ENCODE data around the gene TUFT1.

Gene TUFT1

DNA sequence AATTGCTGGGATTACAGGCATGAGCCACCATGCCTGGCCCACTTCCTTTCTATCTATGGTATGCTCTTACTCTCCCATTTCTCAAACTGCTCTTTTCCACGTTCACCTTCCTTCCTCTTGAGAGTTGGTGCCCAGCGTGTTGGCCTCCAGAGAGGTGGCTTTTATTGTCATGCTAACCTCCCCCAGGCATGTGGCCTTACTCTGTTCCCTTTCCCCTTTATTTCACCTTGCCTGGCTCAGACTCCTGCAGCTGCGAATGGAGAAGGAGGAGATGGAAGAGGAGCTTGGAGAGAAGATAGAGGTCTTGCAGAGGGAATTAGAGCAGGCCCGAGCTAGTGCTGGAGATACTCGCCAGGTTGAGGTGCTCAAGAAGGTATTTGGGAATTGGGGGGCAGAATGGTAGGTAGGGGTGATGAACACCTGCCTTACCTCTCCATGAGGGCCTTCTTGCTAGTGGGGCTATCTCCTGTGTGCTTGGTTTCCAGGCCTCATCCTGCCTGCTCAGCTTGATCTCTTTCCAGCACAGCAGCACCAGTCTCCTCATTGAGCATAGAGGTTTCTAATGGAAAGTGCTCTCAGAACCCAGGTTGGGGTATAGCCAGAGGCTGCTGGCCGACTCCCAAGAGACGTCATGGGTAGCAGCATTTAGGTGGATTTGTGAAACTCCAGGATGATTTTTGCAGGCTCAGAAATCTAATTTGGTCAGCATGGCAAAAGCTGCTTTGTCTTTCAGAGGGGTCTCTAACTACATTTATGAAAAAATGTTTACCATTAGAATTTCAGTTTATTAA lies 13.2 kb upstream of the TUFT1 start:
- Histone ChIP-seq H3K4me1 (ENCODE audit: control insufficient read depth, low read depth, low read length) (peaks cover 7% of the 10 kb centered on the region), H3K27ac (ENCODE audit: low read length) (no peak overlapping the region), H3K9me3 (ENCODE audit: control insufficient read depth, low read depth, low read length) (no peaks in the 10 kb centered on the region), H3K9ac (ENCODE audit: low read length) (no peak overlapping the region), H3K27me3 (ENCODE audit: control insufficient read depth, insufficient read depth, low read length) (no peaks in the 10 kb centered on the region), H3K4me3 (ENCODE audit: low read length) (no peak overlapping the region), H3K36me3 (ENCODE audit: control insufficient read depth, low read depth, low read length) (peaks cover 58% of the 10 kb centered on the region)

DNA sequence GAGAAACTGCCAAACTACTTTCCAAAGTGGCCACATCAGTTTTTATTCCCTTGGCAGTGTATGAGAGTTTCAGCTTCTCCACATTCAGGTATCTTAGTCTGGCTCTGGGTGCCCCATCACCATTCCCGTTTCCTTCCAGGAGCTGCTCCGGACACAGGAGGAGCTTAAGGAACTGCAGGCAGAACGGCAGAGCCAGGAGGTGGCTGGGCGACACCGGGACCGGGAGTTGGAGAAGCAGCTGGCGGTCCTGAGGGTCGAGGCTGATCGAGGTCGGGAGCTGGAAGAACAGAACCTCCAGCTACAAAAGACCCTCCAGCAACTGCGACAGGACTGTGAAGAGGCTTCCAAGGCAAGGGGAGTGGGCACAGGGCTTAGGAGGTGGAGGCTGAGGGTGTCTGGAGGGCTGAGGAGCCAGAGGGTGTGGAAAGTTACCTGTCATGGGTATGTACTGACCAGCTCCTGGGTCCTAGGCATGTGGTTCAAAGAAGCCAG lies 10.9 kb upstream of the TUFT1 start:
- Histone ChIP-seq H3K9me3 (ENCODE audit: control insufficient read depth, low read depth, low read length) (no peaks in the 10 kb centered on the region), H3K4me1 (ENCODE audit: control insufficient read depth, low read depth, low read length) (peaks cover 7% of the 10 kb centered on the region), H3K36me3 (ENCODE audit: control insufficient read depth, low read depth, low read length) (peaks cover 55% of the 10 kb centered on the region), H3K9ac (ENCODE audit: low read length) (no peak overlapping the region), H3K4me3 (ENCODE audit: low read length) (no peak overlapping the region), H3K27ac (ENCODE audit: low read length) (no peak overlapping the region), H3K27me3 (ENCODE audit: control insufficient read depth, insufficient read depth, low read length) (no peaks in the 10 kb centered on the region)

DNA sequence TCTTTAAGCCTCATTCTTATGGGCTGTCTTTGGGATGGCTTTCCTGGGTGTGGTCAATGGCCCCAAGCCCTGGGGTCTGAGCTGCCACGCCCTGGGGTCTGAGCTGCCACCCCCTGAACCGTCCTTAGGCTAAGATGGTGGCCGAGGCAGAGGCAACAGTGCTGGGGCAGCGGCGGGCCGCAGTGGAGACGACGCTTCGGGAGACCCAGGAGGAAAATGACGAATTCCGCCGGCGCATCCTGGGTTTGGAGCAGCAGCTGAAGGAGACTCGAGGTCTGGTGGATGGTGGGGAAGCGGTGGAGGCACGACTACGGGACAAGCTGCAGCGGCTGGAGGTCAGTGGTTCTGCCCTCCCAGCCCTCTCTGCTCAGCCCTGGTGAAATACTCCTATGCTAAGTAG lies 10.3 kb upstream of the TUFT1 start:
- Histone ChIP-seq H3K27ac (ENCODE audit: low read length) (no peak overlapping the region), H3K9me3 (ENCODE audit: control insufficient read depth, low read depth, low read length) (no peaks in the 10 kb centered on the region), H3K36me3 (ENCODE audit: control insufficient read depth, low read depth, low read length) (peaks cover 55% of the 10 kb centered on the region), H3K27me3 (ENCODE audit: control insufficient read depth, insufficient read depth, low read length) (no peaks in the 10 kb centered on the region), H3K4me3 (ENCODE audit: low read length) (no peak overlapping the region), H3K9ac (ENCODE audit: low read length) (no peak overlapping the region), H3K4me1 (ENCODE audit: control insufficient read depth, low read depth, low read length) (peaks cover 7% of the 10 kb centered on the region)

DNA sequence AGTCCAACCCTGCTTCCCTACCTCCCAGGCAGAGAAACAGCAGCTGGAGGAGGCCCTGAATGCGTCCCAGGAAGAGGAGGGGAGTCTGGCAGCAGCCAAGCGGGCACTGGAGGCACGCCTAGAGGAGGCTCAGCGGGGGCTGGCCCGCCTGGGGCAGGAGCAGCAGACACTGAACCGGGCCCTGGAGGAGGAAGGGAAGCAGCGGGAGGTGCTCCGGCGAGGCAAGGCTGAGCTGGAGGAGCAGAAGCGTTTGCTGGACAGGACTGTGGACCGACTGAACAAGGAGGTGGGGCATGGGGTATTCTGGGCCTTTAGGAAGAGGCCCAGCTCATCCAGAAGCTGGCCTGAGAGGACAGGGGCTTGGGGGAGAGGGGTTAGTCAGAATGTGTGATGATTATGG lies 9.6 kb upstream of the TUFT1 start:
- Histone ChIP-seq H3K36me3 (ENCODE audit: control insufficient read depth, low read depth, low read length) (peaks cover 59% of the 10 kb centered on the region), H3K9me3 (ENCODE audit: control insufficient read depth, low read depth, low read length) (no peaks in the 10 kb centered on the region), H3K4me3 (ENCODE audit: low read length) (no peak overlapping the region), H3K27ac (ENCODE audit: low read length) (no peak overlapping the region), H3K9ac (ENCODE audit: low read length) (no peak overlapping the region), H3K27me3 (ENCODE audit: control insufficient read depth, insufficient read depth, low read length) (no peaks in the 10 kb centered on the region), H3K4me1 (ENCODE audit: control insufficient read depth, low read depth, low read length) (peaks cover 7% of the 10 kb centered on the region)

DNA sequence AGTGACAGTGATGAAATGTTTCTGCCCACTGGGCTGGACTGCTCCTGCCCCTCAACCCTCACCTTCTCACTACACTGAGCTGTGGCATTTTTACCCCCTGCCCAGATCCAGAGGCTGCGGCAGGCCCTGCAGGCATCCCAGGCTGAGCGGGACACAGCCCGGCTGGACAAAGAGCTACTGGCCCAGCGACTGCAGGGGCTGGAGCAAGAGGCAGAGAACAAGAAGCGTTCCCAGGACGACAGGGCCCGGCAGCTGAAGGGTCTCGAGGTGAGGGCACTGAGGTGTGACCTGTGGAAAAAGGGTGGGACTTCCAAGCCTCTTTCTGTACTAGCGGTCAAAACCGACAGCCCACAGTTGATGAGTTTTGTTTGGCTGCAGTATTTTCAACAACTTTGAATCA lies 6.2 kb upstream of the TUFT1 start:
- Histone ChIP-seq H3K27me3 (ENCODE audit: control insufficient read depth, insufficient read depth, low read length) (no peaks in the 10 kb centered on the region), H3K9ac (ENCODE audit: low read length) (no peak overlapping the region), H3K4me3 (ENCODE audit: low read length) (no peak overlapping the region), H3K27ac (ENCODE audit: low read length) (no peak overlapping the region), H3K36me3 (ENCODE audit: control insufficient read depth, low read depth, low read length) (peaks cover 70% of the 10 kb centered on the region), H3K9me3 (ENCODE audit: control insufficient read depth, low read depth, low read length) (no peaks in the 10 kb centered on the region), H3K4me1 (ENCODE audit: control insufficient read depth, low read depth, low read length) (no peaks in the 10 kb centered on the region)

DNA sequence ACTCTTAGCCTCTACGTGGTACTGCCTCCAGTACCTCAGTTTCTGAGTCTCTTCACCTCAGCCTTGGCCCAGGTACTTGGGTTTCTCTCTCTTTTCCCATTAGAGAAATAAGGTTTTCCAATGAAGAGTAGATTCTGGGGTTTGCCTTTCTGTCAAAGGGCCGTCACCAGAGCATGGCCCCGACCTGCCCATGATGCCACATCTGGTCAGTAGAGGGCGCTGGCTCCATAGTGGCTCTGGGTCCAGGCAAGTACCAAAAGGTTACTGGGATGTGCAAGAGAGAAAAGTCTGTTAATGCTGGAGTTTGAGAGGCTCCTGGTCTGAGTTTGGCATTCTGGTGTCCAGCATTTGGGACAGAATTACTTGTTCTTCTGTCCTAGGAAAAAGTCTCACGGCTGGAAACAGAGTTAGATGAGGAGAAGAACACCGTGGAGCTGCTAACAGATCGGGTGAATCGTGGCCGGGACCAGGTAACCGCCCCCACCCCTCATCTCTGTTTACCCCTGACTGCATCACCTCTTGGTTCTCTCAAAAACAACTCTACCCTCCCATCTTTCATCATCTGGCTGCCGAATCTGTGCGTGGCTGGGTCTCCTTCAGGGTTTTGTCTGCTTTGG lies 5.3 kb upstream of the TUFT1 start:
- Histone ChIP-seq H3K27me3 (ENCODE audit: control insufficient read depth, insufficient read depth, low read length) (no peaks in the 10 kb centered on the region), H3K27ac (ENCODE audit: low read length) (no peak overlapping the region), H3K36me3 (ENCODE audit: control insufficient read depth, low read depth, low read length) (peaks cover 61% of the 10 kb centered on the region), H3K4me1 (ENCODE audit: control insufficient read depth, low read depth, low read length) (peaks cover 7% of the 10 kb centered on the region), H3K9ac (ENCODE audit: low read length) (no peak overlapping the region), H3K9me3 (ENCODE audit: control insufficient read depth, low read depth, low read length) (no peaks in the 10 kb centered on the region), H3K4me3 (ENCODE audit: low read length) (no peak overlapping the region)

DNA sequence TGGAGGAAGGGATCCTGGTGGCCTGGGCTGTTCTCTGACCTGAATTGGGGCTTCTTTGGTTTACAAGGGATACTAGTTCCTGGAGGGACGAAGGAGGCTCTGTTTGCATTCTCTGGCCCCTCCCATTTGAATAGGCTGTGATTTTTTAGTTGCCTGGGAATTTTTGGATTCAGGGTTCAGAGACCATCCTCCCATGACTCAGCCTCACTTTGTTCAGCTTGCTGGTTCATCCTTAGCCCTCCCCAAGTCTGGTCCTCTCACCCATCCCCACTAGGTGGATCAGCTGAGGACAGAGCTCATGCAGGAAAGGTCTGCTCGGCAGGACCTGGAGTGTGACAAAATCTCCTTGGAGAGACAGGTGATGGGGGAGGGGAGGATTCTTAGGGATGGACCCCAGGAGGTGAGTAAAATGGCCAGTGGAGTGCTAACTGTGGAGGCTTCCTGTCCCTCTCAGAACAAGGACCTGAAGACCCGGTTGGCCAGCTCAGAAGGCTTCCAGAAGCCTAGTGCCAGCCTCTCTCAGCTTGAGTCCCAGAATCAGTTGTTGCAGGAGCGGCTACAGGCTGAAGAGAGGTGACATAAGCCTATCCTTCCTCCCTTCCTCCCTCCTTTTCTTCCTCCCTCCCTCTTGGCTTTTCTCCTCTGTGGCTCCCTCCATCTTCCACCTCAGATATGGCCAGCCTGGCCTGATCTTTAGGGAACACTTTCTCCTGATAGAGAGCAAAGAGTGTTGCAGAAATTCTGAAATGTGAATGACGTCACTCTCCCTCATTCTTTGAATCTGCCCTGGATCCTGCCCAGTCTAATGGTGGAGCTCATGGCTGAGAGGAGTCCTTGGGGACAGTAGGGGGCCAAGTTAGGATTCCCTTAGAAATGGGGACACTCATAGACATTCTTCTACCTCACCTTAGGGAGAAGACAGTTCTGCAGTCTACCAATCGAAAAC lies 4.5 kb upstream of the TUFT1 start:
- Histone ChIP-seq H3K27me3 (ENCODE audit: control insufficient read depth, insufficient read depth, low read length) (no peaks in the 10 kb centered on the region), H3K36me3 (ENCODE audit: control insufficient read depth, low read depth, low read length) (peaks cover 53% of the 10 kb centered on the region), H3K9ac (ENCODE audit: low read length) (no peak overlapping the region), H3K27ac (ENCODE audit: low read length) (no peak overlapping the region), H3K4me3 (ENCODE audit: low read length) (no peak overlapping the region), H3K4me1 (ENCODE audit: control insufficient read depth, low read depth, low read length) (peaks cover 8% of the 10 kb centered on the region), H3K9me3 (ENCODE audit: control insufficient read depth, low read depth, low read length) (no peaks in the 10 kb centered on the region)

DNA sequence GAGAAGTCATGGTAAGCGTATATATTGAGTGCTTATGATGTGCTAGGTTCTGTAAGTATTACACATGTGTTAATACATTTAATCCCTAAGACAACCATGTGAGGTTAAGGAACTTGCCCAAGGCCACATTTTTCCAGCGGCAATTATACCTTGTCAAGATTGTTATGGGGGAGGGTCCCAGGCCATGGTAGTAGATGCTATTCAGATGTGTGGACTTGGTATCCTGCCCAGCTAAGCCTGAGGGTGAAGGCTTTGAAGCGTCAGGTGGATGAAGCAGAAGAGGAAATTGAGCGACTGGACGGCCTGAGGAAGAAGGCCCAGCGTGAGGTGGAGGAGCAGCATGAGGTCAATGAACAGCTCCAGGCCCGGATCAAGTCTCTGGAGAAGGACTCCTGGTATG lies 3.6 kb upstream of the TUFT1 start:
- peaks cover 47% of the 10 kb centered on the region for H3K36me3 ChIP-seq (ENCODE audit: control insufficient read depth, low read depth, low read length)

DNA sequence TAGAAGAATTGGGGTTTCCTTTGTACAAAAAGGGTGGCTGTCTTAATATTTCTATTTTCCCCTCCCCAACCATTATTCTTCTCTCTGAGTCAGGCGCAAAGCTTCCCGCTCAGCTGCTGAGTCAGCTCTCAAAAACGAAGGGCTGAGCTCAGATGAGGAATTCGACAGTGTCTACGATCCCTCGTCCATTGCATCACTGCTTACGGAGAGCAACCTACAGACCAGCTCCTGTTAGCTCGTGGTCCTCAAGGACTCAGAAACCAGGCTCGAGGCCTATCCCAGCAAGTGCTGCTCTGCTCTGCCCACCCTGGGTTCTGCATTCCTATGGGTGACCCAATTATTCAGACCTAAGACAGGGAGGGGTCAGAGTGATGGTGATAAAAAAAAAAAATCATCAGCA lies 3.0 kb upstream of the TUFT1 start:
- Histone ChIP-seq H3K27ac (ENCODE audit: low read length) (no peak overlapping the region), H3K36me3 (ENCODE audit: control insufficient read depth, low read depth, low read length) (peaks cover 41% of the 10 kb centered on the region), H3K4me3 (ENCODE audit: low read length) (no peak overlapping the region), H3K9me3 (ENCODE audit: control insufficient read depth, low read depth, low read length) (no peaks in the 10 kb centered on the region), H3K4me1 (ENCODE audit: control insufficient read depth, low read depth, low read length) (peaks cover 12% of the 10 kb centered on the region), H3K27me3 (ENCODE audit: control insufficient read depth, insufficient read depth, low read length) (peaks cover 9% of the 10 kb centered on the region), H3K9ac (ENCODE audit: low read length) (no peak overlapping the region)

More for the DNA sequence above, 3.6 kb upstream of the TUFT1 start:
- Histone ChIP-seq H3K9ac (ENCODE audit: low read length) (no peak overlapping the region), H3K4me3 (ENCODE audit: low read length) (no peak overlapping the region), H3K4me1 (ENCODE audit: control insufficient read depth, low read depth, low read length) (peaks cover 9% of the 10 kb centered on the region), H3K27ac (ENCODE audit: low read length) (no peak overlapping the region), H3K9me3 (ENCODE audit: control insufficient read depth, low read depth, low read length) (no peaks in the 10 kb centered on the region), H3K27me3 (ENCODE audit: control insufficient read depth, insufficient read depth, low read length) (peaks cover 3% of the 10 kb centered on the region)

DNA sequence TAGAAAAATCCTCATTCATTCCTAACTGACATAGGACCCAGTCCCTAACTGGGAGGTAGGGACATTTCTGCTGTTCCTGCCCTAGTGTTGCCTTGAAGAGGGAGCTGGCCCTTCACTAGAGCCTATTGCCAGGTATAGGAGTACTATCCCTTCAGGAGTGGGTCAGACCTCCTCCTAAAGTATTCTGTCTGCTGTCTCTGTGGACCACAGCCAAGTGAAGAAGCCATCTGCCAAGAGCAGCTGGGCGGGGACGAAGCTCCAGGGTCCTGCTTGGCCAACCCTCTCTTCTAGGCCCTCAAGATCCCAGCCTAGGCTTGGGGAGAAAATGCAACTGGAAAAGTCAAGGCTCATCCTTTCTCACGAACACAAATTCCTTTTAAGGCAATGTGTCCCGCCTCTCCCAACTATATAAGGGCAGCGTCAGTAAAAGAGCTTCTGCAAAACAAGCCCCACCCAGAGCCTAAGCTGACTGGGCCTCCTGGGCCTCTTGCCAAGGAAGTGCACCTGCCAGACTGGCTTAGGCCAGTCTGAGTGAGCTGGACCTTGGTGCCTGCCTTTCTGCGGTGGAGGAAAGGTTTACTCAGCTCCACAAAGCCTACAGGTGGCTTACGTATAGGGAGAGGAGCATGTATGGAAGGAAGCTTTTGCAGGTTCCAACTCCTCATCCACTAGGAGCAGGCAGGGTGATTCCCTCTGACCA lies 638 bp upstream of the TUFT1 start:
- Histone ChIP-seq H3K4me1 (ENCODE audit: control insufficient read depth, low read depth, low read length) (peaks cover 12% of the 10 kb centered on the region), H3K27ac (ENCODE audit: low read length) (peak overlapping the region; percentile 81), H3K27me3 (ENCODE audit: control insufficient read depth, insufficient read depth, low read length) (peaks cover 10% of the 10 kb centered on the region), H3K4me3 (ENCODE audit: low read length) (peak overlapping the region; percentile 98), H3K9ac (ENCODE audit: low read length) (peak overlapping the region; percentile 72), H3K9me3 (ENCODE audit: control insufficient read depth, low read depth, low read length) (no peaks in the 10 kb centered on the region), H3K36me3 (ENCODE audit: control insufficient read depth, low read depth, low read length) (peaks cover 31% of the 10 kb centered on the region)

DNA sequence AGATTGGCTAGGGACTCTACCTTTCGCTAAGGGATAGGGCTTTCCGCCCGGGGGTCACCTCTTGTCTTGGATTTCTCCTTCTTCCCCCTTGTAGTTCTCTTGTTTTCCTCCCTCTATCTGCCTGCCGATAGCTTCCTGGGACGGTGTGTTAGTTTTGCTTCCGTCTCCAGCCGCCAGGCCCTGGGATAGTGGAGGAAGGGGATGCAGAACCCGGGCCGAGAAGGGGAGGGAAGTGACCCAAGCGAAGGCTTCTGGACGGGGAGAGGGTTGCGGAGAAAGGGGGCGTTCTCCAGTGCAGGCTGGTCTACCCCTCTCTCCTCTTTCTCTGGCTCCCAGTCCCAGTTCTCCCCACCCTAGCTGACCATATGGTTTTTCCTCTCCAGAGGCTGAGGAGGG lies 871 bp downstream of the TUFT1 start:
- Histone ChIP-seq H3K4me1 (ENCODE audit: control insufficient read depth, low read depth, low read length) (peaks cover 12% of the 10 kb centered on the region), H3K36me3 (ENCODE audit: control insufficient read depth, low read depth, low read length) (peaks cover 19% of the 10 kb centered on the region), H3K27me3 (ENCODE audit: control insufficient read depth, insufficient read depth, low read length) (peaks cover 10% of the 10 kb centered on the region), H3K27ac (ENCODE audit: low read length) (no peak overlapping the region), H3K9me3 (ENCODE audit: control insufficient read depth, low read depth, low read length) (no peaks in the 10 kb centered on the region), H3K4me3 (ENCODE audit: low read length) (peak overlapping the region; percentile 98), H3K9ac (ENCODE audit: low read length) (peak overlapping the region; percentile 72)
